ENCODE measurements around the gene NIPSNAP3A. TPM values are rescaled to one million over a fixed set of nuclear protein-coding genes. Genes with fewer than 3 reads are reported as not detected.

NIPSNAP3A gene
- total RNA-seq, 1 donor from 2014 or later, result 25.1 TPM

GRCh38 chr9:104748359-104749031, 1.0 kb downstream of the NIPSNAP3A start:
- Mint-ChIP-seq H3K27ac (peak overlapping the region; percentile 96), H3K4me1 (peaks cover 17% of the 10 kb centered on the region), H3K9me3 (no peaks in the 10 kb centered on the region), H3K36me3 (peaks cover 2% of the 10 kb centered on the region), H3K27me3 (ENCODE audit: low read depth) (no peaks in the 10 kb centered on the region), H3K4me3 (peak overlapping the region; percentile 88)
- no peak for TF ChIP-seq CTCF (IDR thresholded peaks at IDR 0.05; ENCODE audit: unreplicated experiment)
- DNase-seq (ENCODE audit: low spot score in 2 of 2, unreplicated experiment in 2 of 2), result no peak

- DNase-seq (ENCODE audit: low spot score in 2 of 2, unreplicated experiment in 2 of 2), result no peak
- Mint-ChIP-seq H3K27ac (no peak overlapping the region), H3K27me3 (ENCODE audit: low read depth) (no peaks in the 10 kb centered on the region), H3K4me1 (peaks cover 17% of the 10 kb centered on the region), H3K9me3 (no peaks in the 10 kb centered on the region), H3K4me3 (no peak overlapping the region), H3K36me3 (peaks cover 6% of the 10 kb centered on the region)
- no peak for TF ChIP-seq CTCF (IDR thresholded peaks at IDR 0.05; ENCODE audit: unreplicated experiment)
Observed at GRCh38 chr9:104750185-104750767, 2.8 kb downstream of the NIPSNAP3A start.

- no peaks in the 10 kb centered on the region for H3K27me3 Mint-ChIP-seq (ENCODE audit: low read depth)
- no peak overlapping the region for H3K27ac Mint-ChIP-seq
- no peaks in the 10 kb centered on the region for H3K4me1 Mint-ChIP-seq
- peaks cover 6% of the 10 kb centered on the region for H3K36me3 Mint-ChIP-seq
- no peak overlapping the region for H3K4me3 Mint-ChIP-seq
- TF ChIP-seq CTCF (IDR thresholded peaks at IDR 0.05; ENCODE audit: unreplicated experiment), result no peak
- DNase-seq (ENCODE audit: low spot score in 2 of 2, unreplicated experiment in 2 of 2), result no peak
- no peaks in the 10 kb centered on the region for H3K9me3 Mint-ChIP-seq
Observed at GRCh38 chr9:104758974-104759373, 11.5 kb downstream of the NIPSNAP3A start.

- no peak for DNase-seq (ENCODE audit: low spot score in 2 of 2, unreplicated experiment in 2 of 2)
- Mint-ChIP-seq H3K36me3 (peaks cover 1% of the 10 kb centered on the region), H3K9me3 (no peaks in the 10 kb centered on the region), H3K27me3 (ENCODE audit: low read depth) (no peaks in the 10 kb centered on the region), H3K4me3 (peak overlapping the region; percentile 86), H3K4me1 (peaks cover 10% of the 10 kb centered on the region), H3K27ac (no peak overlapping the region)
- TF ChIP-seq CTCF (IDR thresholded peaks at IDR 0.05; ENCODE audit: unreplicated experiment), result no peak
Observed at GRCh38 chr9:104765138-104765537, 17.7 kb downstream of the NIPSNAP3A start.

- no peak for TF ChIP-seq CTCF (IDR thresholded peaks at IDR 0.05; ENCODE audit: unreplicated experiment)
- Mint-ChIP-seq H3K4me3 (no peak overlapping the region), H3K9me3 (no peaks in the 10 kb centered on the region), H3K36me3 (peaks cover 5% of the 10 kb centered on the region), H3K27me3 (ENCODE audit: low read depth) (no peaks in the 10 kb centered on the region), H3K4me1 (peaks cover 10% of the 10 kb centered on the region), H3K27ac (no peak overlapping the region)
- no peak for DNase-seq (ENCODE audit: low spot score in 2 of 2, unreplicated experiment in 2 of 2)
Observed at GRCh38 chr9:104766025-104766424, 18.5 kb downstream of the NIPSNAP3A start.

Data from mesothelial cell of epicardium (in vitro differentiated cells).